Measurements from ENCODE around the gene FBXL22. TPM values are rescaled to one million over a fixed set of nuclear protein-coding genes. Genes with fewer than 3 reads are reported as not detected.
"Not testable (repeated sequence)": the region's sequence is repeated elsewhere in the genome, so short reads cannot be mapped to it uniquely, and the experiment has no call there.

The FBXL22 gene
- total and polyA plus RNA-seq, 2 donors (not counting 1 experiment from before 2014, with no cell fraction given), result 0.30 to 2.5 TPM

DNA sequence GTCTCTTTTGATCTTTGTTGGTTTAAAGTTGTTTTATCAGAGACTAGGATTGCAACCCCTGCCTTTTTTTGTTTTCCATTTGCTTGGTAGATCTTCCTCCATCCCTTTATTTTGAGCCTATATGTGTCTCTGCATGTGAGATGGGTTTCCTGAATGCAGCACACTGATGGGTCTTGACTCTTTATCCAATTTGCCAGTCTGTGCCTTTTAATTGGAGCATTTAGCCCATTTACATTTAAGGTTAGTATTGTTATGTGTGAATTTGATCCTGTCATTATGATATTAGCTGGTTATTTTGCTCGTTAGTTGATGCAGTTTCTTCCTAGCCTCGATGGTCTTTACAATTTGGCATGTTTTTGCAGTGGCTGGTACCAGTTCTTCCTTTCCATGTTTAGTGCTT, 23.6 kb downstream of the FBXL22 start:
- no CpG with 5 or more reads among the region's 2 CpGs for WGBS (ENCODE audit: insufficient coverage)
- intact Hi-C loops (cut with micrococcal nuclease); ATAC-seq (ENCODE audit: low read depth); H3K27me3 Mint-ChIP-seq; H3K9me3 Mint-ChIP-seq (ENCODE audit: insufficient read depth); CTCF ChIA-PET; H4K20me1 ChIP-seq (ENCODE audit: control insufficient read depth, insufficient read depth, low read length, poor library complexity, severe bottlenecking); DNase-seq; POLR2A ChIA-PET; H3K27ac Mint-ChIP-seq; H3K4me3 Mint-ChIP-seq; H3K4me3 ChIP-seq (ENCODE audit: control extremely low read depth in 1 of 5, extremely low read depth in 1 of 5, insufficient read depth in 1 of 5, low read depth in 2 of 5, low read length in 4 of 5); H3K9ac ChIP-seq (ENCODE audit: low read length); H3K9me3 ChIP-seq (ENCODE audit: control extremely low read depth in 1 of 3, control insufficient read depth in 2 of 3, insufficient read depth in 1 of 3, low read length in 2 of 3); H3K27ac ChIP-seq (ENCODE audit: low read length in 2 of 2); H3K79me2 ChIP-seq (ENCODE audit: control insufficient read depth, insufficient read depth, low read length); H3K4me2 ChIP-seq (replicated peaks; ENCODE audit: low read depth, low read length, poor library complexity, severe bottlenecking); H2AFZ ChIP-seq (ENCODE audit: insufficient read depth, low read depth, low read length, poor library complexity, severe bottlenecking); H3K27me3 ChIP-seq (replicated peaks in 1 of 4; ENCODE audit: control extremely low read depth in 1 of 4, control insufficient read depth in 3 of 4, insufficient read depth in 4 of 4, low read length in 3 of 4): not testable (repeated sequence)
- peaks cover 12% of the 10 kb centered on the region for H3K4me1 Mint-ChIP-seq
- peaks cover 10 to 42% of the 10 kb centered on the region in 2 experiments for H3K36me3 ChIP-seq (replicated peaks in 1 of 2; ENCODE audit: control extremely low read depth in 1 of 2, control insufficient read depth in 1 of 2, extremely low read depth in 1 of 2, insufficient read depth in 2 of 2, low read length in 1 of 2)
- peaks cover 0 to 12% of the 10 kb centered on the region in 2 donors for H3K4me1 ChIP-seq (ENCODE audit: control insufficient read depth in 2 of 2, insufficient read depth in 2 of 2, low read length in 2 of 2)

DNA sequence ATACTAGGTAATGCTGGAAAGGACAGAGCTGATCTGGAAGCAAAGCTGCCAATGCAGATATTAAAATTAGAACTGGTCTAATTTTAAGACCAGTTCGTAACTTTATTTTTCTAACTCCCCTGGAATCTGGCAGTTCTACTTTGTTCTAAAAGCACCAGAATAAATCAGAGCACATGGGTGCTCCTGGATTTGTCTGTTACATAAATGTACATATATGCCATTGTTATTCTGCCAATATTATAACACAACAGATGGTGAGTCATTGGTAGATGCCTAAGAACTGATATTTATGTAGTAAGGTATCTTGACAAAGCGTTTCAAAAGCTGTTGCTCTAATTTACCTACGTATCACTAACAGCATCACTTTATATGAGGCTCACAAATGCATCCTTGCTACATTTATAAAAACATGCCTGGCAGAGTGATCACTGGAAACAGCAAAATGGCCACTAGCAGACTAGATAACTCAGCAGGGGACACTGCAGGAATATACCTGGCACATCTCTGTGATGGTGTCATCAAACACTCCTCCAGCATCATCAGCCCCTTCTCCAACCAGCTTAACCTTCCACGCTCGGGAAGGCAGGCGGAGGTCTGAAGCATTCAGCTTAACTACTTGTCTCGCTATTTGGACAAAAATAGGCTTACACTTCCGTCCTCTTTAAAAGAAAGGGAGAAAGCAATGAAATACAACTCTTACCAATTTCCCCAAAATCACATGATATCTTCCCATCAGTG, 26.2 kb downstream of the FBXL22 start:
- ATAC-seq (ENCODE audit: low read depth), result no peak
- peak overlapping the region; percentile 74 for H3K27ac Mint-ChIP-seq
- 100% methylated on average over 3 of the region's 8 CpGs for WGBS (ENCODE audit: insufficient coverage)

More for the DNA sequence above, 26.2 kb downstream of the FBXL22 start:
- Mint-ChIP-seq H3K27me3 (no peaks in the 10 kb centered on the region), H3K4me1 (peaks cover 16% of the 10 kb centered on the region), H3K4me3 (no peak overlapping the region), H3K9me3 (ENCODE audit: insufficient read depth) (no peaks in the 10 kb centered on the region)
- Histone ChIP-seq H3K4me1 (ENCODE audit: control insufficient read depth in 2 of 2, insufficient read depth in 2 of 2, low read length in 2 of 2) (peaks cover 5 to 16% of the 10 kb centered on the region in 2 donors), H3K9ac (ENCODE audit: low read length) (no peak overlapping the region), H3K4me3 (ENCODE audit: control extremely low read depth in 1 of 5, extremely low read depth in 1 of 5, insufficient read depth in 1 of 5, low read depth in 2 of 5, low read length in 4 of 5) (no peak overlapping the region), H3K27me3 (replicated peaks in 1 of 4; ENCODE audit: control extremely low read depth in 1 of 4, control insufficient read depth in 3 of 4, insufficient read depth in 4 of 4, low read length in 3 of 4) (no peaks in the 10 kb centered on the region), H3K27ac (ENCODE audit: low read length in 2 of 2) (peak overlapping the region in 1 of 2 donors; percentile 32), H4K20me1 (ENCODE audit: control insufficient read depth, insufficient read depth, low read length, poor library complexity, severe bottlenecking) (no peaks in the 10 kb centered on the region), H2AFZ (ENCODE audit: insufficient read depth, low read depth, low read length, poor library complexity, severe bottlenecking) (no peak overlapping the region), H3K79me2 (ENCODE audit: control insufficient read depth, insufficient read depth, low read length) (no peaks in the 10 kb centered on the region), H3K4me2 (replicated peaks; ENCODE audit: low read depth, low read length, poor library complexity, severe bottlenecking) (no peak overlapping the region), H3K9me3 (ENCODE audit: control extremely low read depth in 1 of 3, control insufficient read depth in 2 of 3, insufficient read depth in 1 of 3, low read length in 2 of 3) (no peaks in the 10 kb centered on the region), H3K36me3 (replicated peaks in 1 of 2; ENCODE audit: control extremely low read depth in 1 of 2, control insufficient read depth in 1 of 2, extremely low read depth in 1 of 2, insufficient read depth in 2 of 2, low read length in 1 of 2) (peaks cover 18 to 59% of the 10 kb centered on the region in 2 experiments)
- POLR2A ChIA-PET, result no interaction called here
- TF ChIP-seq EZH2 (IDR thresholded peaks at IDR 0.05; ENCODE audit: borderline replicate concordance, insufficient read depth, low read depth, low read length, poor library complexity, severe bottlenecking), result no peak
- TF ChIP-seq, protein P1, sequence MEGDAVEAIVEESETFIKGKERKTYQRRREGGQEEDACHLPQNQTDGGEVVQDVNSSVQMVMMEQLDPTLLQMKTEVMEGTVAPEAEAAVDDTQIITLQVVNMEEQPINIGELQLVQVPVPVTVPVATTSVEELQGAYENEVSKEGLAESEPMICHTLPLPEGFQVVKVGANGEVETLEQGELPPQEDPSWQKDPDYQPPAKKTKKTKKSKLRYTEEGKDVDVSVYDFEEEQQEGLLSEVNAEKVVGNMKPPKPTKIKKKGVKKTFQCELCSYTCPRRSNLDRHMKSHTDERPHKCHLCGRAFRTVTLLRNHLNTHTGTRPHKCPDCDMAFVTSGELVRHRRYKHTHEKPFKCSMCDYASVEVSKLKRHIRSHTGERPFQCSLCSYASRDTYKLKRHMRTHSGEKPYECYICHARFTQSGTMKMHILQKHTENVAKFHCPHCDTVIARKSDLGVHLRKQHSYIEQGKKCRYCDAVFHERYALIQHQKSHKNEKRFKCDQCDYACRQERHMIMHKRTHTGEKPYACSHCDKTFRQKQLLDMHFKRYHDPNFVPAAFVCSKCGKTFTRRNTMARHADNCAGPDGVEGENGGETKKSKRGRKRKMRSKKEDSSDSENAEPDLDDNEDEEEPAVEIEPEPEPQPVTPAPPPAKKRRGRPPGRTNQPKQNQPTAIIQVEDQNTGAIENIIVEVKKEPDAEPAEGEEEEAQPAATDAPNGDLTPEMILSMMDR (IDR thresholded peaks at IDR 0.05), result no peak
- no peak for DNase-seq
- intact Hi-C loops (cut with micrococcal nuclease), result no loop called here
- CTCF ChIA-PET, result interaction anchor here (0.6 kb wide), 1 partner anchor 446 kb away, joined by 4 read pairs; no protein-coding TSS in a partner anchor
